CD8-positive, alpha-beta memory T cell (primary cell): ENCODE results near the gene OPA3. TPM values are rescaled to one million over a fixed set of nuclear protein-coding genes. Genes with fewer than 3 reads are reported as not detected.

ENCODE experiments used
- CTCF ChIA-PET: fragments of 350-600 bp; sonication (Branson Sonifier 250); formaldehyde crosslinking; loops from one replicate; lab custom pipeline; 2021; ENCODE audit warnings: antibody characterized with exemption; lab: Charles Lee
- POLR2A ChIA-PET: fragments of 350-600 bp; sonication (Branson Sonifier 250); formaldehyde crosslinking; loops from one replicate; lab custom pipeline; 2021; ENCODE audit warnings: antibody characterized with exemption; lab: Charles Lee
- DNase-seq, 5 donors: peaks; one replicate each; pipeline versions ENCODE4 v3.0.0 to v3.0.0-alpha.2; 2020 to 2022; ENCODE audit warnings: mixed read lengths in 1 of 5
- H3K27ac ChIP-seq: one replicate; pipeline ENCODE4 v1.7.0; 2013; ENCODE audit warnings: low read depth, mild to moderate bottlenecking, low read length, moderate library complexity
- H3K27me3 ChIP-seq: 2 replicates; pipeline ENCODE4 v1.7.0; 2013; ENCODE audit warnings: low read length, mild to moderate bottlenecking; ENCODE audit not compliant: insufficient read depth, poor library complexity, severe bottlenecking
- H3K36me3 ChIP-seq: 2 replicates; pipeline ENCODE4 v1.7.0; 2013; ENCODE audit warnings: mild to moderate bottlenecking, low read length, moderate library complexity; ENCODE audit not compliant: insufficient read depth
- H3K4me1 ChIP-seq: 2 replicates; pipeline ENCODE4 v1.7.0; 2013; ENCODE audit warnings: mild to moderate bottlenecking, low read length, moderate library complexity; ENCODE audit not compliant: insufficient read depth
- H3K4me3 ChIP-seq: 2 replicates; pipeline ENCODE4 v1.7.0; 2013; ENCODE audit warnings: mild to moderate bottlenecking, low read length
- H3K9me3 ChIP-seq: 2 replicates; pipeline ENCODE4 v1.7.0; 2013; ENCODE audit warnings: mild to moderate bottlenecking, low read length
- H3K27ac Mint-ChIP-seq, 8 donors: one replicate each; pipeline ENCODE4 v1.8.0; 2020 to 2021; ENCODE audit warnings: mixed read lengths in 8 of 8, mild to moderate bottlenecking in 6 of 8, inconsistent platforms in 3 of 8, moderate library complexity in 3 of 8
- H3K27me3 Mint-ChIP-seq, 2 donors: one replicate each; pipeline ENCODE4 v1.8.0; 2020 to 2021; ENCODE audit warnings: mixed read lengths in 2 of 2, mild to moderate bottlenecking in 1 of 2, moderate library complexity in 1 of 2
- H3K36me3 Mint-ChIP-seq, 3 donors: one replicate each; pipeline ENCODE4 v1.8.0; 2020 to 2021; ENCODE audit warnings: mixed read lengths in 3 of 3, inconsistent platforms in 1 of 3, mild to moderate bottlenecking in 1 of 3
- H3K4me1 Mint-ChIP-seq, 3 donors: one replicate each; pipeline ENCODE4 v1.8.0; 2020 to 2021; ENCODE audit warnings: mixed read lengths in 3 of 3, inconsistent platforms in 1 of 3, mild to moderate bottlenecking in 1 of 3
- H3K4me3 Mint-ChIP-seq, 7 donors: one replicate each; pipeline ENCODE4 v1.8.0; 2020 to 2021; ENCODE audit warnings: mixed read lengths in 7 of 7, mild to moderate bottlenecking in 6 of 7, moderate library complexity in 4 of 7, inconsistent platforms in 2 of 7
- H3K9me3 Mint-ChIP-seq, 5 donors: one replicate each; pipeline ENCODE4 v1.8.0; 2020 to 2022; ENCODE audit warnings: mixed read lengths in 5 of 5, mild to moderate bottlenecking in 3 of 5, moderate library complexity in 2 of 5, inconsistent platforms in 1 of 5
- polyA plus RNA-seq: library from polyadenylated mRNA; unstranded; fragments of 300-500 nt; fragmentation: Illumina TruSeq; gene quantifications from one replicate; pipeline ENCODE4 v1.2.3, GENCODE V29; 2021
- total RNA-seq, 2 experiments: library from RNA; stranded (reverse); gene quantifications; one replicate each; pipeline ENCODE4 v1.2.3, GENCODE V29; 2021

OPA3 gene
- total and polyA plus RNA-seq, 3 experiments from 2014 or later, result 14.2 to 18.1 (median 17.5) TPM

GRCh38 chr19:45585158-45585577, 566 bp upstream of the OPA3 start:
- Mint-ChIP-seq H3K9me3 (no peaks in the 10 kb centered on the region), H3K36me3 (peaks cover 0 to 13% (median 5%) of the 10 kb centered on the region in 3 donors), H3K4me1 (peaks cover 17 to 26% (median 19%) of the 10 kb centered on the region in 3 donors), H3K4me3 (peak overlapping the region; percentile 86 to 98 (median 94)), H3K27me3 (peaks cover 10 to 17% of the 10 kb centered on the region in 2 donors), H3K27ac (peak overlapping the region; percentile 91 to 100 (median 98))
- Histone ChIP-seq H3K4me3 (peak overlapping the region; percentile 67), H3K9me3 (no peaks in the 10 kb centered on the region), H3K36me3 (no peaks in the 10 kb centered on the region), H3K4me1 (peaks cover 12% of the 10 kb centered on the region), H3K27ac (peak overlapping the region; percentile 99), H3K27me3 (no peaks in the 10 kb centered on the region)
- DNase-seq, result no peak
- ChIA-PET POLR2A (interaction anchor here (2.5 kb wide), 1 partner anchor 57 kb away, joined by 10 read pairs; no protein-coding TSS in a partner anchor), CTCF (interaction anchor here (2.6 kb wide), 1 partner anchor 56 kb away, joined by 8 read pairs; no protein-coding TSS in a partner anchor)

DNA sequence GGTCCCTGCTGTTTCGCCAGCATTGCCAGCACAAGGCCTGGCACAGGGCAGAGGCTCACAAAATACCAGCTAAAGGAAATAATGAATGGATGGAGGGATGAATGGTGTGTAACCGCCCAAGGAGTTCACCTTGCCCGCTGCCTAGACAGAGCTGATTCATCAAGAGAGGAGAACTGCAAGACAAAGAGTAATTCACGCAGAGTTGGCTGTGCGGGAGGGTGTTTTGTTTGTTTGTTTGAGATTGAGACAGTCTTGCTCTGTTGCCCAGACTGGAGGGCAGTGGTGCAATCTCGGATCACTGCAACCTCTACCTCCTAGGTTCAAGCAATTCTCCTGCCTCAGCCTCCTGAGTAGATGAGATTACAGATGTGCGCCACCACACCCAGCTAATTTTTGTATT, 3.0 kb downstream of the OPA3 start:
- Mint-ChIP-seq H3K9me3 (no peaks in the 10 kb centered on the region), H3K27me3 (peaks cover 0 to 1% of the 10 kb centered on the region in 2 donors), H3K27ac (peak overlapping the region in 5 of 8 donors; percentile 54 to 70 (median 63)), H3K4me3 (peak overlapping the region in 6 of 7 donors; percentile 21 to 66 (median 42)), H3K36me3 (peaks cover 0 to 15% (median 6%) of the 10 kb centered on the region in 3 donors), H3K4me1 (peaks cover 17 to 36% (median 30%) of the 10 kb centered on the region in 3 donors)
- ChIA-PET CTCF (no interaction called here), POLR2A (no interaction called here)
- Histone ChIP-seq H3K27me3 (no peaks in the 10 kb centered on the region), H3K4me1 (peaks cover 12% of the 10 kb centered on the region), H3K36me3 (no peaks in the 10 kb centered on the region), H3K9me3 (no peaks in the 10 kb centered on the region), H3K27ac (no peak overlapping the region), H3K4me3 (no peak overlapping the region)
- no peak for DNase-seq

DNA sequence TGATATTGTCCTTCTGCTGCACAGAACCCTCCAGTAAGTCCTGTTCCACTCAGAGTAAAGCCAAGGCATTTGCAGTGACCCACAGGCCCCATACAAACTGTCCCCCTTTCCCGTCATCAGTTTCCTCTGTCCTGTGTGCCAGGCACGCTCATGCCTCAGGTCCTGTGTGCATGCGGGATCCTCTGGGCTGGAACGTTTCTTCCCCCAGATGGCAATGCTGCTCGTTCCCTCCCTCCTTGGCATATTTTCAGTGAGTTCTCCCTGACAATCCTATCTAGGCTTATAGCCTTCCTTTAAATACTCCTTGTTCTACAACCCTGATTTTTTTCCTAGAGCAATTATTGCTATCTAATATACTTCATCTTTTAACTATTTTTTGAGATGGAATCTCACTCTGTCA, 5.7 kb downstream of the OPA3 start:
- Histone ChIP-seq H3K4me1 (peaks cover 3% of the 10 kb centered on the region), H3K4me3 (no peak overlapping the region), H3K27ac (no peak overlapping the region), H3K36me3 (no peaks in the 10 kb centered on the region), H3K27me3 (no peaks in the 10 kb centered on the region), H3K9me3 (no peaks in the 10 kb centered on the region)
- POLR2A ChIA-PET, result no interaction called here
- no peak overlapping the region for H3K4me3 Mint-ChIP-seq
- no peaks in the 10 kb centered on the region for H3K9me3 Mint-ChIP-seq
- peaks cover 9 to 24% (median 21%) of the 10 kb centered on the region in 3 donors for H3K4me1 Mint-ChIP-seq
- peak overlapping the region in 1 of 8 donors; percentile 47 for H3K27ac Mint-ChIP-seq
- H3K36me3 Mint-ChIP-seq, result peaks cover 0 to 13% (median 6%) of the 10 kb centered on the region in 3 donors
- CTCF ChIA-PET, result no interaction called here
- no peak for DNase-seq
- peaks cover 0 to 1% of the 10 kb centered on the region in 2 donors for H3K27me3 Mint-ChIP-seq

DNA sequence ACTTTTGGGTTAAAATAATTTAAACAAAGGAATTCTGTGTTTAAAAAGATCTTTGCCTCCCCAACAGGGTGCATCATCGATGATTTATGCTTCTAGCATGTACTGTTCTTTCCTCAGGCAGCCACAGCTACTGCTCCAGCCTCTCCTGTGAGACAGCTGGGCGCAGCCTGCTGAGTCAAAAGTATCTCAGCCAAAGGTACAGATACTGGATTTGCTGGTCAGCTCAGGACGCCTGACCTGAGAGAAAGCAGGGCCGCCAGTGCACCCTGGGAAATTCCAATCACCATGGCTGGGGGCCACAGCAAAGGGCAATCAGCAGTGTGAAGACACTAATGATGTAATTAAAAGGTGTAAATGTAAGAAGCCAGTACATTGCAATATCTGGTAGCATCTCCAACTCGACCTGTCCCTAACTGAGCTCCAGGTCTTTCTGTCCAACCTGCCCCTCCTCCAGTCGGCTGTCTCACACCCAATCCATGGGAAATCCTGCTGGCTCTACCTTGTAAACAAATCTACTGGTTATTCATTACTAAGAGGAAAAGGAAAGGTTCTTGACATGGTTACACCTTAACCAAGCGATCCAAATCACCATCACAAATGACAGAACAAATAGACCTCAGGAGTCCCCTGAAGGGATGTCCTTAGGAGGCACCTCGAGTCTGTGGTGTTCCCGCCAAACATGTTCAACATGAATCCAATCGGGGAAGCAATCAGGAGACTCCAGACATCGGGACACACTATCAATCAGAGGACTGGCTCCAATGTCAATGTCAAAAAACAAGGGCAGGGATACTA, 7.3 kb downstream of the OPA3 start:
- H3K36me3 Mint-ChIP-seq, result peaks cover 0 to 9% (median 2%) of the 10 kb centered on the region in 3 donors
- DNase-seq, result peak in 1 of 5 donors; percentile 16
- Histone ChIP-seq H3K4me1 (no peaks in the 10 kb centered on the region), H3K4me3 (no peak overlapping the region), H3K9me3 (no peaks in the 10 kb centered on the region), H3K27me3 (no peaks in the 10 kb centered on the region), H3K36me3 (no peaks in the 10 kb centered on the region), H3K27ac (no peak overlapping the region)
- CTCF ChIA-PET, result no interaction called here
- H3K4me3 Mint-ChIP-seq, result no peak overlapping the region
- peaks cover 0 to 1% of the 10 kb centered on the region in 2 donors for H3K27me3 Mint-ChIP-seq
- H3K9me3 Mint-ChIP-seq, result no peaks in the 10 kb centered on the region
- H3K27ac Mint-ChIP-seq, result peak overlapping the region in 3 of 8 donors; percentile 6 to 18 (median 10)
- POLR2A ChIA-PET, result no interaction called here
- H3K4me1 Mint-ChIP-seq, result peaks cover 7 to 13% (median 12%) of the 10 kb centered on the region in 3 donors

DNA sequence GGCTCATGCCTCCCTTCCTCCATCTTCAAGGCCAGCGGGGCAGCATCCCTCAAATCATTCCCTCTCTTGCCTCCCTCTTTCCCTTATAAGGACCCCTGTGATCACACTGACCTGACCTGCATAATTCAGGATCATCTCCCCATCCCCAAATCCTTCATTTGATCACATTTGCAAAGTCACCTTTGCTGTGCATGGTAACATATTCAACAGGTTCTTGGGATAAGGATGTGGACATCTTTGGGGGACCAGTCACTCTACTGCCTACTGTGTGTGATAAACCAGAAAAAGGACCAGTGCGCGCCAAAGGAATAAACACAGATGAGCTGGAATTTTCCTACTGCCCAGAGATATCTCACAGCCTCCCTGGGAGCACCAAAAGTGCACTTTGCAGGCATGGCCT, 7.9 kb downstream of the OPA3 start:
- no peaks in the 10 kb centered on the region for H3K36me3 ChIP-seq
- H3K27ac ChIP-seq, result no peak overlapping the region
- POLR2A ChIA-PET, result no interaction called here
- H3K9me3 Mint-ChIP-seq, result no peaks in the 10 kb centered on the region
- no peak overlapping the region for H3K27ac Mint-ChIP-seq
- H3K9me3 ChIP-seq, result no peaks in the 10 kb centered on the region
- DNase-seq, result peak in 1 of 5 donors; percentile 2
- CTCF ChIA-PET, result no interaction called here
- H3K27me3 Mint-ChIP-seq, result peaks cover 0 to 1% of the 10 kb centered on the region in 2 donors
- H3K4me3 ChIP-seq, result no peak overlapping the region
- no peaks in the 10 kb centered on the region for H3K4me1 ChIP-seq
- H3K4me3 Mint-ChIP-seq, result no peak overlapping the region
- H3K36me3 Mint-ChIP-seq, result peaks cover 0 to 9% (median 2%) of the 10 kb centered on the region in 3 donors
- H3K4me1 Mint-ChIP-seq, result peaks cover 6 to 13% (median 11%) of the 10 kb centered on the region in 3 donors
- H3K27me3 ChIP-seq, result no peaks in the 10 kb centered on the region

DNA sequence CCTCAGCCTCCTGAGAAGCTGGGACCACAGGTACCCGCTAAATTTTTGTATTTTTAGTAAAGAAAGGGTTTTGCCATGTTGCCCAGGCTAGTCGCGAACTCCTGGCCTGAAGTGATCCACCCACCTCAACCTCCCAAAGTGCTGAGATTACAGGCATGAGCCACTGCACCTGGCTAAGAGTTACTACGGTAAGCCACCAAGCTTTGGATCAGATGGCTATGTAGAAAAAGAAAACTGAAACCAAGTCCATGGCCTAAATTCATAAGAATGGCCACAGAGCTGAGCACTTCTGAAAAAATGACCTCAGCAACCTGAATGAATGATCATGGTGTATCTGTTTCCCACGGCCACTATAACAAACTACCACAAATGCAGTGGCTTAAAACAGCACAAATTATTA, 9.4 kb downstream of the OPA3 start:
- Mint-ChIP-seq H3K36me3 (peaks cover 0 to 6% (median 2%) of the 10 kb centered on the region in 3 donors), H3K4me3 (no peak overlapping the region), H3K4me1 (peaks cover 4 to 11% (median 10%) of the 10 kb centered on the region in 3 donors), H3K27me3 (peaks cover 0 to 1% of the 10 kb centered on the region in 2 donors), H3K9me3 (no peaks in the 10 kb centered on the region), H3K27ac (no peak overlapping the region)
- no peaks in the 10 kb centered on the region for H3K27me3 ChIP-seq
- no peaks in the 10 kb centered on the region for H3K9me3 ChIP-seq
- H3K36me3 ChIP-seq, result no peaks in the 10 kb centered on the region
- H3K4me3 ChIP-seq, result no peak overlapping the region
- no peaks in the 10 kb centered on the region for H3K4me1 ChIP-seq
- DNase-seq, result peak in 1 of 5 donors; percentile 1
- CTCF ChIA-PET, result no interaction called here
- no peak overlapping the region for H3K27ac ChIP-seq
- POLR2A ChIA-PET, result no interaction called here

DNA sequence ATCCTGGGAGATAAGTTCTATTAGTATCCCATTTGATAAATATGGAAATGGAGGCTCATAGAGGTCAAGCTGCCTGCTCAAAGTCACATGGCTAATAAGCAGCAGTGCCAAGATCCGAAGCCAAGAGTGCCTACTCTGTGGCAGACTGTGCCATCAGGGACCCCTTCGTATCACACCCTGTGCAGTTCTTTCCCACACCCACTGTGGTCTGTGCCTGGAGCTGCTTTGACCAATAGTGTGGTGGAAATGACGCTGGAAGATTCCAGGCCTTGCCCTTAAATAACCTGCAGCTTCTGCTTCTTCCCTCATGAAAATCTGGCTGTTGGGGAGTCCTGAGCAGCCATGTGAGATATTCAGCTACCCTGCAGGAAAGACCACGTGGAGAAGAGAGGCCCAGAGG, 10.1 kb downstream of the OPA3 start:
- Mint-ChIP-seq H3K27me3 (peaks cover 0 to 1% of the 10 kb centered on the region in 2 donors), H3K4me1 (peaks cover 9 to 18% (median 16%) of the 10 kb centered on the region in 3 donors), H3K27ac (no peak overlapping the region), H3K9me3 (no peaks in the 10 kb centered on the region), H3K36me3 (peaks cover 0 to 6% (median 2%) of the 10 kb centered on the region in 3 donors), H3K4me3 (no peak overlapping the region)
- H3K4me1 ChIP-seq, result no peaks in the 10 kb centered on the region
- DNase-seq, result no peak
- no peak overlapping the region for H3K4me3 ChIP-seq
- POLR2A ChIA-PET, result no interaction called here
- no peaks in the 10 kb centered on the region for H3K27me3 ChIP-seq
- CTCF ChIA-PET, result no interaction called here
- no peaks in the 10 kb centered on the region for H3K36me3 ChIP-seq
- H3K27ac ChIP-seq, result no peak overlapping the region
- H3K9me3 ChIP-seq, result no peaks in the 10 kb centered on the region
